Measurements from ENCODE around the gene FOXI1.
"Not testable (repeated sequence)": the region's sequence is repeated elsewhere in the genome, so short reads cannot be mapped to it uniquely, and the experiment has no call there.

Gene FOXI1

DNA sequence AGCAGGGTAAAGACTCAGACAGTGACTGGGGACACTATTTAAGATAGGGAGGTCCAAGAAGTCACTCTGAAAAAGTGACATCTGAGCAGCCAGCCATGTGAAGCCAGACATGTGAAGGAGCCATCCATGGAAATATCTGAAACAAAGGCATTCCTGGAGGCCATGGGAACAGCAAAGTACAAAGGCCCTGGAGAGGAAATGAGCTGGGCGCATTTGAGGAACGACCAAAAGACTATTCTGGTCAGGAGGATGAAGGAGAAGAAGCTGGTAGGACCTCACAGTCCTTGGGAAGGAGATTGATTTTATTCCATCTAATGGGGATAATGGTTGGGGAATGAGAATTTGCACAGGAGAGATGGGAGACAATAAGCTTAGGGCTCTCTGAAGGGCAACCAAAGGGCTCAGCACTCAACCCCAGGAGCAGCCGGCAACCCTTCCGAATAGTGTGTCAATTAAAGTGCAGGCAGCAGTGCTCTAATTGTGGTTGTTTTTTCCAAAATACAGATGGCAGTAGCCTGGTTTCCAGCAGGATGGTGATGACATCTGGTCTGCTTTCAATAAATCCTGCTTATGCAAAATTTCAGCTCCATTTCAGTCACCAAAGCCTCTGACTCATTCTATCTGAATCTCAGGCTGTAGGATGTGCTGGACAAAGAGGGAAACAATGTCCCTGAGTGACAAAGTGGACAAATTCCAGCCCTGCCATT lies 26.7 kb downstream of the FOXI1 start:
- no peak for DNase-seq

DNA sequence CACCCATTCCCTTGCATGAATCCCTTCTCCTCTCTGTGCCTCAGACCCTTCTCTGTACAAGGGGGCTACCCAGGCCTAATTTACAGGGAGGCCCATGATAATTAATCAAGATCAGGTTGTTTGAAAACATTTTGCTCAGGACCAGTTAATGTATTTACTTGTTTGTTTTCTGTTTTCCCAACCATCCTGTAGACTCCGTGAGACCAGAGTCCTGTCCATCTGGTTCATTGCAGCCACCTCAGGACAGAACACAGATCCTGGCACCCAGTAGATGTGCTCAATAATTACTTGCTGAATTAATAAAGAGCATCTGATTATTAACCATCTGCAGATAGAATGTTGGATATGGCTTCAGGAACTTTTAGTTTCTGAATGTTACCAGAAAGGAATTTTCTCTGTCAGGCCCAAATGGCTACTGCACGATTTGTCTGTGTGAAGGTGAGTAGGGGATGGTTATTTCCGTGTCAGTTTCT lies 27.3 kb downstream of the FOXI1 start:
- DNase-seq = no peak

DNA sequence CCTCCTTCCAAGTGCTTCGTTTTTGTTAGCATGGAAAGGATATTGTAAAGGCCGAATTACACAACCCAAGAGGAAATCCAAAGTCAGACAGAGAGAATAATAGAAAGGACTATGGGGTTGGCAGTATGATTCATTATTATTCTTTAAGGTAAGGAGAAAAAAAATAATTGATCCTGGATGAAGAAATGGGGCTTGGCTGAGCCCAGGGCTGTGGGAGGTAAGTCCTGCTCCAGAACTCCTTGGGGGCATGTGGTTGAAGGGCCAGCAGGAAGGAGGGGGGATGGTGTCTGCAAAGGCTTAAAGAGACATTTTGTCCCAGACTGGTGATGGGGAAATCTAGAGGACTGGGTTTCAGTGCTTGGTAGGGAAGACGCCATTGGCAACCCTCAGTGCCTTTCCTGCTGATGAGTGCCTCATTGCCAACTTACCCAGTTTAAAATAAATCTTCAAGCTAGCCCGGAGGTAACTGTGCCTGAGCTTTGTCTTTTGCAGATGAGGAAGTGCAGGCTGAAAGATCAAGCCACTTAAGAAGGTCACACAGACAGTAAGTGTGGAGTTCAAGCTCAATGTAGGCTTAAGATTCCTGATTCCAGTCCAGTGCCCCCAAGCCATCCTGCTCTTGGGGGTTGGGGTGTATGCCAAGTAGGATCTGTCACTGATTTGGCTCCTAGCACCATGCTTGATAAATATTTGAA lies 30.2 kb downstream of the FOXI1 start:
- DNase-seq = no peak

DNA sequence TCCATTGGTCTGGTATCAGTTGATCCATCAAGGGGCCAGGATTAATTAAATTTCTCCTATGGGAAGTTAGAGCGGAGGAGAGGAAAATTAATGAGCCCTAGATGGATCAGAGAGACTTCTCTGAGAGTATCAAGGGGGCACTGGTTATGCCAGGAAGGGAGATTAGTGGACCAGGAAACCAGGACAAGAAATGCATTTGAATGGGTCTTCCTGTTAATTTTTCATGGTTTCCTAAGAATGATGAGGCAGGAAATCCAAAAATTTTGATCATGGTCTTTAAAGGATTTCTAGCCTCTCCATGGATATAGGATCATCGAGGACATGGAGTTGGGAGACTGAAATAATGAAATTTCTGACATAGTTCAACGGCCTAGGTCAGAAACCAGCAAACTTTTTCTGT lies 30.8 kb downstream of the FOXI1 start:
- no peak for DNase-seq

DNA sequence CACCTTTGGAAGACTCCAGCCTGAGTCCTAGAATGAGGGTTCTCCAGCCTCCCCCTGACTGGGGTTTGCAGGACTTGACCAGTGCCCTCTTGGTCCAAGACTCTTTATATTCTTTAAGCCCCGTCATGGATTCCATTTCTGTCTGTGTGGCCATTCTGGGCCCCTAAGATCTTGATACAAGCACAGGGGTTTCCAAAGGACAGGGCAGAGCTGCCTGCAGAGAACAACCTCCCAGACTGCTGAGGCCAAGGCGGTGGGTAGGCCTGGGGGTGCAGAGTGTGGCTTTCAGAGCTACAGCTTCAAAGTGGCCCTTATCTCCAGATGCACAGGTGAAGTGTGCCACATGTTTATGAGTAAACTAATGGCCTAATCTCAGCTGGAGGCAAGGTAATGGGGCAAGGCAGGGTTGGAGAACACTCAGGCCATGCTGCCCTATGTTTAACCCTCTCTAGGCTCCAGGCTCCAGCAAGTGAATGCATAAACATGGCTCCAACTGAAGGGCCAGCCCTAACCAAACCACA lies 32.1 kb downstream of the FOXI1 start:
- no peak for DNase-seq

DNA sequence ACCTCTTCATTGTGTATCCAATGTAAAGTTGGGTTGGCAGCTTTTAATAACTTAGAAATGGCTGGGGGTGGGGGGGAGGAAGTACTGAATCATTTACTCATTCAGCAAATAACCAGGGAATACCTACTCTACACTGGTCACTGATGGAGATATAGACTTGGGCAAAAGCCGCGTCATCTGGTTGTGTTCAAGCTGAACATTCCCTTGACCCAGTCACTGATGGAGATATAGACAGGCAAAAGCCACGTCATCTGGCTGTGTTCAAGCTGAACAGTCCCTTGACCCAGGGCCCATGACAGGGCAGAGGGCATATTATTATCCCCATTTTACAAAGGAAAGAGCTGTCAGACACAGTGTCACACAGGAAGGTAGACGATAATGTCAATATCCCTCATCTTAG lies 32.6 kb downstream of the FOXI1 start:
- no peak for DNase-seq

DNA sequence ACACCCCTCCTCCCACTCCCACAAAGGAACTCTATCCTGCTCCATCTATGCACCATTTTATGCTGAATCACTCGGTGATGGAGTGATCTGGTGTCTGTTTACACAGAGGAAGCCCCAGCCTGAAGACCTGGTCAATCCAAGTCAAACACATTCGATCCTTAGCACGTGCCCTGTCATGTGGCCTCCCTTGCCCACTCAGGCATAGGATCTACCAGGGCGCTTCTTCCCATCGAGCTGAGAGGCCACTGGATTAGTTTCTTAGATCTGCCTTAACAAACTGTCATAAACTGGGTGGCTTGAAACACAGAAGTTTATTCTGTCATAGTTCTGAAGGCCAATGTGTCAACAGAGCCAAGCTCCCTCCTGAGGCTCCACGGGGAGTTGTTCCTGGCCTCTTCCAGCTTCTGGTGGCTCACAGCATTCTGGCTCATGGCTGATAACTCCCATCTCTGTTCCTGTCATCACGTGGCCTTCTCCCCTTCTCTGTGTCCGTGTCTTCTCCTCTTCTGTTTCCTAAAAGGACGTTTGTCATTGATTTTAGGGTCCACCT lies 34.2 kb downstream of the FOXI1 start:
- DNase-seq = no peak

DNA sequence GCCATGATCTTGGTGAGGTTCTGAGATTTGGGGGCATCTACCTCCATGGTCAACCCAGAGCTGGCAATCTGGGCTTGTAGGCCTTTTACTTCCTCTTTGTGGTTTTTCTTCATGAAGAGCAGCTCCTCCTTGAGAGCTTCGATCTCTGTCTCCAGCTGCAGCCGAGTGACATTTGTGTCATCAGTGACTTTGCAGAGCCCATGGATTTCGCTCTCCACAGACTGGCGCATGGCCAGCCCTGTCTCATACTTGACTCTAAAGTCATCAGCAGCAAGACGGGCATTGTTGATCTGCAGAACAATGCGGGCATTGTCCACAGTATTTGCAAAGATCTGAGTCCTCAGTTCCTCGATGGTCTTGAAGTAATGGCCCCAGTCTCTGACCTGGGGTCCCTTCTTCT lies 35.5 kb downstream of the FOXI1 start:
- not testable (repeated sequence) for DNase-seq

DNA sequence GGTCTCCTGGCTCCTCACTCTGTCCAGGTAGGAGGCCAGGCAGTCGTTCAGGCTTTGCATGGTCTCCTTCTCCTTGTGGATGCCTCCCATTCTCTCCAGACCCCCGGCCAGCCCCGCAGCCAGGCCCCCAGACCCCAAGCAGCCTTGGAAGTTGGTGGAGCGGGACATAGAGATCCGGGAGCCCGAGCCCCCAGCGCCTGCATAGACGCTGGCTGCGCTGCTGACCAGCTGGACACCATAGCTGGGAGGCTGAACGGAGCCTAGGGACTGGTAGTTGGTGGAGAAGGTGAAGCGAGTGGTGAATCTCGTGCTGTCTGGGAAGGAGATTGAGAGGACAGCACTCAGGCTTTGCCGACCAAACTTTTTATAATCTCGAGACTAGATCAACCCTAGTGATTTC lies 35.9 kb downstream of the FOXI1 start:
- no peak for DNase-seq

DNA sequence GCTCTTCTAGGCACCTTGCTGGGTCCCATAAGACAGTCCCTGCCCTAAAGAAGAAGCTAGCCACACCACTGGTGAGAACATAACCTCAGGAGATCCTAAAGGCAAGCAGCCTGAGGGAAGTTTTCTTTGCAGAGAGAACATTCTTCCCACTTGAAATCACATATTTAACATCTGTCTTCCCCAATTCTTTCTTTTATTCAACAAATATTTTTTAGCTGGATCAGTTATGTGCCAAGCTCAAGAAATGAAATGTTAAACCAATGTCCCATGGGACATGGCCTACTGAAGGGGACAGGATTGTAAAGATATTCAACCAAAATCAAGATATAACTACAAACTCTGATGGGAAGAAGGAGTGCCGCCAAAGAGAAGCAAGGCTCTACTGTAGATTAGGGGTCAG lies 36.5 kb downstream of the FOXI1 start:
- DNase-seq = no peak

DNA sequence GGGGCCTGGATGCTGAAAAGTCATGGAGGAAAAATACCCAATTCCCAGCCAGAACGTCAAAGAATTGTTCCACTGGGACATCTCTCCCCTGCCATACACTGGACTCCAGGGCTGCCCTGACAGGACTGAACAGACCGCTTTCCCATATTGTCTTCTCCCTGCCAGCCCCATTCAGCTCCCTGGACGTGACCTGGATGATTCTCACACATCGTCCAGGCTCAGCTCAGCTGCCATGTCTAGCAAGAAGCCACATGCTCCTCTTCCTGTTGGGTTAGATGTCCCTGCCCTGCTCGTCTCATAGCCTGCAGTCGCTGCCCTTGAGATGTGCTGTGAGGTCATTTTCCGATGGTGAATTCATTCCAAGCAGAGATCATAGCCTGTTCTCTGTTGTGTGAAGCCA lies 37.4 kb downstream of the FOXI1 start:
- no peak for DNase-seq

DNA sequence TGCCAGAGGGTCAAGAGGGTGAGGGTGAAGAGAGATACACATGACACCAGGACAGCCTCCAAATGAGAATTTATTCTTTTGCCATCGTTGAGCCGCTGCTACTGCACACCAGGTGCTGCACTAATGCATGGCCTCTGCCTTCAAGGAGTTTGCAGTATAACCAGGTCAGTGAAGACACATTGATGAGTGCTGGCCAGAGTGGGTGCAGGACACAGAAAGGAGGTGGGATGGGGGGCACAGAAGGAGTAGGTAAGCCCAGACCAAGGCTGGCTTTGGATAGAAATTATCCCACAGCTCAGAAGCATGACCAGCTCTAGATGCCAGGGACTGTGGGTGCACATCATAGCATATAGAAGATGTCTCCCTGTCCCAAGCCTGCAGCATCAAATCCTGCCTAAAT lies 38.0 kb downstream of the FOXI1 start:
- no peak for DNase-seq

DNA sequence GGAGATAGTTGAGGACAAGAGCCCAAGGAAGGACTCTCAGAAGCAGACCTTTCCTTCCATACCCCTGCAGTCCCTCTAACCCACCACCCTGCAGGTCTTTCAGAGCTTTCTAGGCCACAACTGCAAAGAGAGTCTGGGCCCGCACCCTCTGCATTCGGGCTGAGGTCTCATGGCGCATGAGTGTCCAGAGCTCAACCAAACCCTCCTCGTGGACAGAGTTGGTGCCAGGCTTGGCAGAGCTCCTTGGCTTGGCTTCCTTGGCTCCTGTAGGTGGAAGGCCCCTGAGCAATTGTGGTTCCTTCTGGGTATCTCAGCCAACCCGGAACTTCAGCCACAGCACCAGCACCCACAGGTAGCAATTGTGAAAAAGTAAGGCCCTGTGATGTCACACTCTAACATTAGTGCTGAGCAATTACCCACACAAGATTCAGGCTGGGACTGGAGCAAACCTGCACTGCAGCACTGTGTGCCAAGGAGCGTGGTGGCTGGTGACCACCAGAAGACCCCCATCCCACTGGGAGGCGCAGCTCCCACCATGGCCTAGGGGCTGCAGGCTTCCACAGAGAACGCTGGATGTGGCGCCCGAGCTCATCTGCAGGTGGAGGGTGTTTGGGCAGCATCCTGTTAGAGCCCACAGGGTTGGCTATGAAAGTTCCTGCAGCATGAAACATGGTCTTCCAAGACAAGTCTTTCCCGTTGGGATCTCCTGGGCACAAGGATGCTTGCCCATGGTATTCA lies 38.8 kb downstream of the FOXI1 start:
- DNase-seq = no peak

DNA sequence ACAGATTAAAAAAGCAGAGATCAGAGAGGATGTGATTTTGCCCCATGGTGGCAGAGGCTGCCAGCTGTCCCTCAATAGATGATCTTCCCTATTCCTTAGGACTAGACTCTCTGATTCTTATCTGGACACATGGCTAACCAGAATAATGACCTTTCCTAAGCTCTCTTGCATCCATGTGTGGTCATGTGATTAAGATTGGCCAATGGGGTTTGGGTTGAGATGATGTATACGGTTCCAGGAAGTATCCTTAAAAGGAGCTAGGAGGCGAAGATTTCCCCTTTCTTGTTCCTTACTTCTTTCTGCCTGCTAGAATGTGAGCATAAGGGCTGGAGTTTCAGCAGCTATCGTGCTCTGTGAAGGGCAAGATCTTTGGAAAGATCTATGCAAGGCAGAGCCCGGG lies 39.8 kb downstream of the FOXI1 start:
- no peak for DNase-seq

DNA sequence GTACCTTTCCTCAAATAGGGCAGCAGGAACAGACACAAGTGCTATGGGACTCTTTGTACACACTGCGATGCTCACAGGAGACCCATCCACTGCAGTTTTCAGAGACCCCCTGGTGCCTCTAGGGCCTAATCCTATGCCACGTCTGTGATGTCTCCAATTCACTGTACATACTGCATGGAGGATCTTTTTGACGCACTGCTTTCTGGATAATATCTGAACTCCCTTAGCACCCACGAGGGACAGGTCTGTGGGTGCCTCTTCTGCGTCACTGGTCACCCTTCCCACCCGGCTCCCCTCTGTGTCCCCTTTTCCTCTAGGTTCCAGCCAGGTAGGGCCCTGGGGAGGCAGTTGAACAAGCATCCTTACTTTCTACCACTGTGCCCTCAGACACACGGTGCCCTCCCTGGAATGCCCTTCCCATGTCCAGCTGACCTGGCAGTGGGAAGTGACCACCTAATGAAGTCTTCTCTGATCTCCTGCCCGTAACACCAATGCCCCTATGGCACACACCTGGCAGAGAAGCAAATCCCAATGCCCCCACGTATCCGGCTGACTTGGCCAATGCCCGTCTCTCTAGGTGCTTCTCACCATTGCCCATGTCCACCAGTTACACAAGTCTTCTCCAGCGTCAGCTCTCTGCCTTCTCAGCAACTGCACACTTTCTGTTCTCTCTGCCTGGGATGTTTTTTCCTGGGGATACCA lies 41.5 kb downstream of the FOXI1 start:
- no peak for DNase-seq

DNA sequence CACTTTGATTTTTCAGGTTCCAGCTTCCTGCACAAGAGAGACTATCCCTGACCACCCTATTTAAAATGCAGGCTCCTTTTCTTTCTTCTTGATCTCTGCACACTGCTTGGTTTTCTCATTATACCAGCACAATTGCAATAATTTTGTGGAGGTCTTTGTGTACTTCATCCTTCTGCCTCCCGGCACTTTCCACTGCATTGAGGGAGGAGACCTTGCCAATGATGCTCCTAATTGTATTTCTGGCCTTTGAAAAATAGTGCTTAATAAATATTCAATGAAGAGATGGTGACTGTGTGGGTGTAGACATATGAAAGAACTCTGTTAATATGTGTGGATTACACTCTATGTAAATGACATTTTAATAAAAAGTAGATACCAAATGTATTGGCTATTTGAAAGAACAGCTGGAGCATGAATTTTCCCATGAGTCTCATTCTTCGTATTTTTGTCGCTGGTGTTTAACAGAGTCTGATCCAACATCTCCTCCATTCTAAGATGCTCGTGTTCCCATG lies 42.1 kb downstream of the FOXI1 start:
- no peak for DNase-seq

DNA sequence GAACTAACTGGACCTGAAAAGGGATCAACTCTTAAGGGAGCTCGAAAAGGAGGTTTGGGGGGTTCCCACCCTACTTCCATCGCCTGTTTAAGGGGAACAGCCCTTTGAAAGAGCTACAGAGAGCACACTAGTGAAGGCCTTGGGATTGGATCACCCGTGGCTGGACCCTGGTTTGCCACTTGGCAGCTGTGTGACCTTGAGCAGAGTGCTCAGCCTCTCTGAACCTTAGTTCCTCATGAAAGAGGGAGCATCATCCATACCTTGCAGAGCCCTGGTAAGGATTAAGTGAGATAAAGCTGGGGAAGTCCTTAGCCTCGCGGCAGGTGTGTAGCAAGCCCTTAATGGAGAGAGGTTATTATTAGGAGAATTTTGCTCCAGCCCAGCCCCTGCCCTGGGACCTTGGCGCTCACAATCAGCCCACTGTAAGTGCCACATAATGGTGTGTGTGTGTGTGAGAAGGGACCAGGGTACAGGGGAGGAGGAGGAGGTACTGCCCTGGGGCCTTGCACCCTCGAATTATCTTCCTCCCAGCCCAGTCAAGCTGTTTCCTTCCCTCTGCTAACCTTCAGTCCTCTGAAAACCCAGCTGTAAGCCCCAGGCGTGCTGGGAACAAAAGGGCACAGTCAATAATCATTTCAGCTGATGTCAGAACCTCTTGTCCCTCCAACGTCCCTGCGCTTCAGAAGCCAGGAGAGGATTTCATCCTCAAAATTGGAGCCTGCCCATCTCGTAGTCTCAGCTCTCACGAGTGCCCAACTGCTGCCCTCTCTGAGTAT lies 42.9 kb downstream of the FOXI1 start:
- no peak for DNase-seq

DNA sequence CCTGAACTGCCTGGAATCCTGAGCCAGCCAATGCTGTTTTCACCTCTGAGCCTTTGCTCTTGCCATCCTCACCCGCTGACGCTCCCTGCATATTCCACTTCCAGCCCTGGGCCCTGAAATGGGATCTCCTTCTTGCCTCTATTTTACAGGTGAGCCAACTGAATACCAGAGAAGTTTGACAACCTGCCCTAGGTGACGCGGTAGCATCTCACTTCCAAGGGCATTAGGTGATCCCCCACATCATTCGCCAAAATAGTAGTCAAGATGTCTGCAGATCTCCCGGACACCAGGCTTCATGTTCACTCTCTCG lies 43.5 kb downstream of the FOXI1 start:
- DNase-seq = no peak

DNA sequence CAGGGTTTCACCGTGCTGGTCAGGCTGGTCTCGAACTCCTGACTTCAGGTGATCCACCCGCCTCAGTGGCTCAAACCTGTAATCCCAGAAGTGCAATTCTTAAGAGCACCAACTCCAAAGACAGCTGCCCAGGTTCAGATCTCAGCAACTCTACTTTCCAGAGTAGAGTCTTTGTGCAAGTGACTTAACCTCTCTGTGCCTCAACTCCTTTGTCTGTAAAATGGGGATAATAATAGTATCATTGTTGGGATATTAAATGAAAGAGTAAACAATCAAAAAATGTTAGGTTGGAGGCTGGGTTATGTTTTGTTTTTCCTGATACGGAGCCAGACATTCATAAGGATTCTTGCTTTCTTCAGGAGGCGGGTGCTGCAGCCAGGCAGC lies 45.0 kb downstream of the FOXI1 start:
- DNase-seq = no peak

DNA sequence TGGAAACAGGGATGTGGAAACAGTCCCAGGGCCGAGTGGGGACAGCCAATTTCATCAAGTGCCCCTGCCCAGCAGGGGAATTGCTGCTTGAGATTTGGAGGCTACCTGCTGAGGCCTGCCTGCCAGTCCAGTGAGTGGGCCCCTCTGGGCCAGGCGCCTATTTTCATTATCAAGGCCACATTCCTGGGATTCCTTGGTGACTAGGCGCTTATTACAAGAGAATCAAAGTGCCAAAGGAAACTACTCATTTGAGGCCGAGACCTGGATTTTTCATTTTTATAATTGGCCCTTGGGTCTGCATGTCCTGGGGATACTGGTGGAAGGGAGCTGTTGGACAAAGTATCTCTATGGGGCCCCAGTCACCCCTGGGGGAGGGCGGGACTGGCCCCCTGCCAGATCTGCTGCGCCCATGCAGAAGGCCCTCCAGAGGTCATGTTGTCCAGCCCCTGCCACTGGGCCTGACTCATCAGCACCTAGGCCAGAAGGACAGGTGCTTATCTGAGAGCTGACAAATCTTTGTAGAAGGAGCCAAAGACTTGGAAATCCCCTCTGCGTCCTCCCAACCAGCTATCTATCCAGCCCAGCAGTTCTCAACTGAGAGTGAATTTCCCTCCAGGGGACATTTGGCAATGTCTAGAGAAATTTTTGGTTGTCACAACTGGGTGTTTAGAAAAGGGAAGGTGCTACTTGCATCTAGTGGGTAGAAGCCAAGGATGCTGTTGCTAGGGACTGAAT lies 45.6 kb downstream of the FOXI1 start:
- DNase-seq = no peak

DNA sequence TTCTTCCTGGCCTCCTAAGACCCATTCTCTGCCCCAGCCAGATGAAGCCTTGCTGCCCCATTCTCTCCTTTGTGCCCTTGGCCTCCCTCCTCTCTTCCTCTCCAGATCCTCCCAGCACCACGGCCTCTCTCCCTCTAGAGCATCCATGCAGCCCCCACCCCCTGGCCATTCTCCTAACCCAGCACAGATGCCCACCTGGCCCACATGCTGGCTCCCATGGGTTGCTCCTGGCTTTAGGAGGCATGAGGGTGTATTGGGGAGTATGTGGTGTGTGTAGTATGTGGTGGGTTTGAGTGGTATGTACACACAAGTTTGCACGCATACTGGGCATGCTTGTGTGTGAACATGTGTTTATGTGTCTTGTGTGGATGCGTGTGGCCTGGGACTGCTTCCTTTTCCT lies 47.1 kb downstream of the FOXI1 start:
- no peak for DNase-seq

Measured in activated CD4-positive, alpha-beta T cell treated with anti-CD3 and anti-CD28 coated beads, Interleukin-2, amount 50 U/mL, for 16 hours (primary cell).